ENCODE data around the gene CSF3. TPM values are rescaled to one million over a fixed set of nuclear protein-coding genes. Genes with fewer than 3 reads are reported as not detected.

The CSF3 gene
- total RNA-seq, 1 experiment from 2014 or later = not detected

- in situ Hi-C loops (cut with HindIII; ENCODE audit: low pct_unique_long_range_greater_than_20kb, low sequenced_read_pairs) = no loop called here
- CTCF ChIA-PET = interaction anchor here (0.6 to 2.0 kb wide), 9 partner anchors 9 to 132 kb away, joined by 3 to 7 read pairs (median 5); partner anchors contain the start of gene MED24
Measured at GRCh38 chr17:40035162-40035559, 19.9 kb downstream of the CSF3 start.

DNA sequence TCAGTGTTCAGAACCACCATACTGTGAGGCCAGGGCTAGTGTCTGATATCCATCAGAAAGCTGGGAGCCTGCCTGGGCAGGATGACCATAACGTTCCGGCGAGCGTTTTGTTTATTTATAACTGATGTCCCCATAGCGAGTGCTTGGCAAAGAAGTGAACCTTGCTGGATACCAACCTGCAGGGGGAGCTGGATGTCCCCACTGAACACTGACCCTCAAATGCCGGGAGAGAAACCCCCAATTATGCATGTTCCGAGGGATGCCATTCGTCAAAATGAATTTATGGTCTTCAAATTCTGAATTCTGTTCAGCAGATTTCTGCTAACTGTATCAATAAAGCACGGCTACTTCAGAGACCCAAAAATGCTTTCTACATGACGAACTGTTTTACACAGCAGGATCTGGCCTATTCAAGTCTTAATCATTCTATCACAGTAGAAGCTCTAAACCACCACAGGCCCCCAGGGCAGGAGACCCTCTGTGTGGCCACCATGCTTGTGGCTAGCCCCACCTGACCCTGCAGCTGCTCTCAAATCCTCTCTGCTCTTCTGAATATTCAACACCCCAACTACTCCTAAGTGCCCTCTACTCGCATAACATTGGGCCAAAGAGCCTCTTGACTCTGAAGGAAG is 23.8 kb downstream of the CSF3 start:
- DNase-seq (ENCODE audit: low read depth, low spot score) (no peak), ATAC-seq (peak; percentile 75)
- Histone ChIP-seq H3K27me3 (ENCODE audit: control insufficient read depth, insufficient read depth, low read length) (no peaks in the 10 kb centered on the region), H3K4me1 (ENCODE audit: control insufficient read depth, insufficient read depth, low read length) (peaks cover 8% of the 10 kb centered on the region; the same call in 1 of the 2 replicates), H3K27ac (ENCODE audit: low read length) (no peak overlapping the region), H3K36me3 (ENCODE audit: control insufficient read depth, insufficient read depth, low read length) (no peaks in the 10 kb centered on the region), H3K4me3 (ENCODE audit: low read depth in 2 of 2, low read length in 2 of 2) (no peak overlapping the region), H3K9me3 (ENCODE audit: control insufficient read depth, insufficient read depth, low read depth, low read length) (no peaks in the 10 kb centered on the region)
- in situ Hi-C loops (cut with HindIII; ENCODE audit: low pct_unique_long_range_greater_than_20kb, low sequenced_read_pairs) = no loop called here
- BruUV-seq (replicated peaks) = no TSS peak
- intact Hi-C loops (cut with micrococcal nuclease; ENCODE audit: unreplicated experiment) = no loop called here
- ChIA-PET POLR2A (interaction anchor here (0.7 kb wide), 1 partner anchor 15 kb away, joined by 3 read pairs; the partner anchor contains the start of gene MED24), CTCF (interaction anchor here (2.3 kb wide), 1 partner anchor 73 kb away, joined by 5 read pairs; no protein-coding TSS in a partner anchor)
- TF ChIP-seq, protein P1, sequence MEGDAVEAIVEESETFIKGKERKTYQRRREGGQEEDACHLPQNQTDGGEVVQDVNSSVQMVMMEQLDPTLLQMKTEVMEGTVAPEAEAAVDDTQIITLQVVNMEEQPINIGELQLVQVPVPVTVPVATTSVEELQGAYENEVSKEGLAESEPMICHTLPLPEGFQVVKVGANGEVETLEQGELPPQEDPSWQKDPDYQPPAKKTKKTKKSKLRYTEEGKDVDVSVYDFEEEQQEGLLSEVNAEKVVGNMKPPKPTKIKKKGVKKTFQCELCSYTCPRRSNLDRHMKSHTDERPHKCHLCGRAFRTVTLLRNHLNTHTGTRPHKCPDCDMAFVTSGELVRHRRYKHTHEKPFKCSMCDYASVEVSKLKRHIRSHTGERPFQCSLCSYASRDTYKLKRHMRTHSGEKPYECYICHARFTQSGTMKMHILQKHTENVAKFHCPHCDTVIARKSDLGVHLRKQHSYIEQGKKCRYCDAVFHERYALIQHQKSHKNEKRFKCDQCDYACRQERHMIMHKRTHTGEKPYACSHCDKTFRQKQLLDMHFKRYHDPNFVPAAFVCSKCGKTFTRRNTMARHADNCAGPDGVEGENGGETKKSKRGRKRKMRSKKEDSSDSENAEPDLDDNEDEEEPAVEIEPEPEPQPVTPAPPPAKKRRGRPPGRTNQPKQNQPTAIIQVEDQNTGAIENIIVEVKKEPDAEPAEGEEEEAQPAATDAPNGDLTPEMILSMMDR (IDR thresholded peaks at IDR 0.05) = no peak; the same call in 1 of the 2 replicates
- TF ChIP-seq, protein P2, sequence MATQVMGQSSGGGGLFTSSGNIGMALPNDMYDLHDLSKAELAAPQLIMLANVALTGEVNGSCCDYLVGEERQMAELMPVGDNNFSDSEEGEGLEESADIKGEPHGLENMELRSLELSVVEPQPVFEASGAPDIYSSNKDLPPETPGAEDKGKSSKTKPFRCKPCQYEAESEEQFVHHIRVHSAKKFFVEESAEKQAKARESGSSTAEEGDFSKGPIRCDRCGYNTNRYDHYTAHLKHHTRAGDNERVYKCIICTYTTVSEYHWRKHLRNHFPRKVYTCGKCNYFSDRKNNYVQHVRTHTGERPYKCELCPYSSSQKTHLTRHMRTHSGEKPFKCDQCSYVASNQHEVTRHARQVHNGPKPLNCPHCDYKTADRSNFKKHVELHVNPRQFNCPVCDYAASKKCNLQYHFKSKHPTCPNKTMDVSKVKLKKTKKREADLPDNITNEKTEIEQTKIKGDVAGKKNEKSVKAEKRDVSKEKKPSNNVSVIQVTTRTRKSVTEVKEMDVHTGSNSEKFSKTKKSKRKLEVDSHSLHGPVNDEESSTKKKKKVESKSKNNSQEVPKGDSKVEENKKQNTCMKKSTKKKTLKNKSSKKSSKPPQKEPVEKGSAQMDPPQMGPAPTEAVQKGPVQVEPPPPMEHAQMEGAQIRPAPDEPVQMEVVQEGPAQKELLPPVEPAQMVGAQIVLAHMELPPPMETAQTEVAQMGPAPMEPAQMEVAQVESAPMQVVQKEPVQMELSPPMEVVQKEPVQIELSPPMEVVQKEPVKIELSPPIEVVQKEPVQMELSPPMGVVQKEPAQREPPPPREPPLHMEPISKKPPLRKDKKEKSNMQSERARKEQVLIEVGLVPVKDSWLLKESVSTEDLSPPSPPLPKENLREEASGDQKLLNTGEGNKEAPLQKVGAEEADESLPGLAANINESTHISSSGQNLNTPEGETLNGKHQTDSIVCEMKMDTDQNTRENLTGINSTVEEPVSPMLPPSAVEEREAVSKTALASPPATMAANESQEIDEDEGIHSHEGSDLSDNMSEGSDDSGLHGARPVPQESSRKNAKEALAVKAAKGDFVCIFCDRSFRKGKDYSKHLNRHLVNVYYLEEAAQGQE (IDR thresholded peaks at IDR 0.05; ENCODE audit: insufficient read depth in 1 of 2, low read depth in 2 of 2, low read length in 1 of 2) = no peak
- TF ChIP-seq POLR2AphosphoS5 (IDR thresholded peaks at IDR 0.05; ENCODE audit: low read depth, low read length) (no peak), SIN3A (IDR thresholded peaks at IDR 0.05; ENCODE audit: borderline replicate concordance, insufficient read depth, low read depth, low read length) (no peak), TCF7L2 (IDR thresholded peaks at IDR 0.05; ENCODE audit: low read depth, low read length) (no peak)

More at GRCh38 chr17:40035162-40035559, 19.9 kb downstream of the CSF3 start:
- intact Hi-C loops (cut with micrococcal nuclease; ENCODE audit: unreplicated experiment) = no loop called here
- no peaks in the 10 kb centered on the region for H3K27me3 ChIP-seq (ENCODE audit: control insufficient read depth, insufficient read depth, low read length)
- H3K36me3 ChIP-seq (ENCODE audit: control insufficient read depth, insufficient read depth, low read length) = peaks cover 3% of the 10 kb centered on the region; the same call in 1 of the 2 replicates
- no peak overlapping the region for H3K27ac ChIP-seq (ENCODE audit: low read length)
- DNase-seq (ENCODE audit: low read depth, low spot score) (no peak), ATAC-seq (peak; percentile 61)
- no peak overlapping the region for H3K4me3 ChIP-seq (ENCODE audit: low read depth in 2 of 2, low read length in 2 of 2)
- no TSS peak for BruUV-seq (replicated peaks)
- H3K4me1 ChIP-seq (ENCODE audit: control insufficient read depth, insufficient read depth, low read length) = peaks cover 8% of the 10 kb centered on the region; the same call in 1 of the 2 replicates
- TF ChIP-seq, protein P2 (IDR thresholded peaks at IDR 0.05; ENCODE audit: insufficient read depth in 1 of 2, low read depth in 2 of 2, low read length in 1 of 2) = no peak
- TF ChIP-seq SIN3A (IDR thresholded peaks at IDR 0.05; ENCODE audit: borderline replicate concordance, insufficient read depth, low read depth, low read length) (no peak), POLR2AphosphoS5 (IDR thresholded peaks at IDR 0.05; ENCODE audit: low read depth, low read length) (no peak), TCF7L2 (IDR thresholded peaks at IDR 0.05; ENCODE audit: low read depth, low read length) (no peak)
- TF ChIP-seq, protein P1 (IDR thresholded peaks at IDR 0.05) = peak; percentile 79
- no peaks in the 10 kb centered on the region for H3K9me3 ChIP-seq (ENCODE audit: control insufficient read depth, insufficient read depth, low read depth, low read length)
- POLR2A ChIA-PET = no interaction called here
